HG02943 (cell line): ENCODE results near the gene WSCD2.

Source experiments
- ATAC-seq: cut with Tn5 transposase; IDR thresholded peaks from one replicate; pipeline ENCODE4 v1.9.1; 2021; ENCODE audit warnings: mild to moderate bottlenecking, low read depth, moderate library complexity; ENCODE audit not compliant: unreplicated experiment

Gene WSCD2

DNA sequence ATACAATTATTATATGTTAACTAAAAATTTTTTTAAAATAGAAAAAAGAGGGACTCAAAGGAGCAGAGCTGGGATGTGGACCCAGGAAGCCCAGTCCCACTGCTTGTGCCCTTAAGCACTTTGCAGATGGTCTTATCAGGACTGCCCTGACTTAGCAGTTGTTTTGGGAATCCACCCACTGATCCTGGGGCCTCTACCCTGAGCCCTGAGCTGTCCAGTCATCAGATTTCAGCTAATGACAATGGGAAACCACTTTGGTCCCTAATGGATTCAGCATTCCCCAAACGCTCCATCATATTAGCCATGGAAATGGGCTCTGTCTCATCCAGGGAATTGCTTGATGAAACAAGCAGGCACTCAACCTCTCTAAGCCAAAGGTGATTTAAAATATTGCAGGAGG, 22.5 kb upstream of the WSCD2 start:
- ATAC-seq: no peak

GRCh38 chr12:108107293-108107692, 21.8 kb upstream of the WSCD2 start:
- ATAC-seq: no peak

- no peak for ATAC-seq
Observed at GRCh38 chr12:108109504-108109903, 19.6 kb upstream of the WSCD2 start.

DNA sequence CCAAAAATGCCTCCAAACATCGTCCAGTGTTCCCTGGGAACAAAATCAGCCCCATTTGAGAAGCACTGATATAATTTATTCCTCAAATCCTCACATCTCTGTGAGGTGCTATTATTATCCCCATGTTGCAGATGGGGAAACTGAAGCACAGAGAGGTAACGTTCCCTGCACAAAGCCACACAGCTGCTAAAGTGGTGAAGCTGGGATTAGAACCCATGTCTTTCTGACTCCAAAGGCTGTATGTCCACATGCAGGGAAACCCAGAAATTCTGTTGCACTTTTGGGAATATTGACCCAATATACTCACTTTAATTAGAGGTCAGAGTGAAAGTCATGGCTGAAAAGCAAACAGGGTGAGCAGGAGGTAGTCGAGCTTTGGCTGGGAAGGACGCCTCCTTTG, 19.1 kb upstream of the WSCD2 start:
- ATAC-seq: no peak

- ATAC-seq: no peak
Observed at GRCh38 chr12:108110844-108111243, 18.2 kb upstream of the WSCD2 start.

GRCh38 chr12:108112832-108113556, 16.1 kb upstream of the WSCD2 start:
- no peak for ATAC-seq

DNA sequence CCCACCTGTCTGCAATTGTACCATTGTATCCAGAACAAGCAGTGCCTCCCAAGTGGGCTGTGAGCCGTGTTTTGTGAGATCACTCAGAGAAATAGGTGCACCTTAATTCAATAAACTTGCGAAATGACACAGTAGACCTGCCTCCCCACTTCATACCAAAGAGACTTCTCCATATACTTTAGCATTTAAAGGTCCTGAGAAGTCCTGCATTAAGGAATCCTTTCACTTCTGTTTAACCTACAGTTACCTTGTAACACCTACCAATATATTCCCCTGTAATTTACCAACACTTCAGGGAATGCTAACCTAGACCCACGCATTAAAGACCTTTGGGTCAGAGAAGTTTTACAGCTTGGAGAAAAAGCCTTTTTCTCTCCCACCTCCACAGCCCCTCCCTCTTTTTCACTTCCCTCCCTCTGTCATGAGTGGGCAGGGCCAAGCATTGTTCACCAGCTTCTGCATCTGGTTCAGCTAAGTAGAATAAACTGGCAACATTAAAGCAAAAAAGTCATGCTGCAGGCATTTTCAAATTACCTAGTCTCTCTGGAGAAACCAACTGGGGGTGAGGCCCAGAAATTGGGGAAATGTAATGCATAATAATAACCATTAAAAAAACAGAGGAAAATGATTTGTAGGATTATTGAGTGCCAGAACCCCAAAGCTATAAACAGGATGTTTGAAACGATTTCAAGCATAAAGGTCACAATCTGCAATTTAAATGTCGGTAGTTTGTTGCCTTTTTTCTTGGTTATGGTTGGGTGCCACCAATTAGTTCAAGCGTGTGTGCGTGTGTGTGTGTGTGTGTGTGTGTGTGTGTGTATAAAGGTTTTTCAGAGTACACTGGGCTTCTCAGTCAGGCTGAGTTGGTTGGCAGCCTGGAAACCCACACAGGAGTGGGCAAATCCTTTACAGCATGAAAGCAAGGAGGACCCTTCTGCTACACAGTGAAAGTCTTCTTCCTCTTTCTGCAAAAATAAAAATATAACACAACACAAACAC, 13.7 kb upstream of the WSCD2 start:
- ATAC-seq: no peak

DNA sequence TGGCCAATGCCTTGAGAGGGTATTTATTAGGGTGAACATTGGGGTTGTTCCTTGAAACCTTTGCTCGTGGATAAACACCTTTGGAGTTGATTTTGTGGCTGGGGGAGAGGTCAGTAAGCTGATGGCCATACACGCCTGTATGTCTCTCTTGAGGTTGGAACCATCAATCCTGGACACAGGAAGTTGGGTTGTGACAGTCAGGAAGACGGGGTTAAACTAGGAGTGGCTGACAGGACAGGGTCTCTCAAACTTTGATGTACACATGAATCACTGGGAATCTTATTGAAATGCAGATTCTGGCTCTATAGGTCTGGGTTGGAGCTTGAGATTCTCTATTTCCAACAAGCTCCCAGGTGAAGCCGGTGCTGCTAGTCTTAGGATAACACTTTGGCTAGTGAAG, 12.8 kb upstream of the WSCD2 start:
- ATAC-seq: no peak

GRCh38 chr12:108116699-108117098, 12.4 kb upstream of the WSCD2 start:
- ATAC-seq: no peak

GRCh38 chr12:108117163-108117849, 11.8 kb upstream of the WSCD2 start:
- no peak for ATAC-seq

GRCh38 chr12:108117902-108118301, 11.2 kb upstream of the WSCD2 start:
- ATAC-seq: no peak

DNA sequence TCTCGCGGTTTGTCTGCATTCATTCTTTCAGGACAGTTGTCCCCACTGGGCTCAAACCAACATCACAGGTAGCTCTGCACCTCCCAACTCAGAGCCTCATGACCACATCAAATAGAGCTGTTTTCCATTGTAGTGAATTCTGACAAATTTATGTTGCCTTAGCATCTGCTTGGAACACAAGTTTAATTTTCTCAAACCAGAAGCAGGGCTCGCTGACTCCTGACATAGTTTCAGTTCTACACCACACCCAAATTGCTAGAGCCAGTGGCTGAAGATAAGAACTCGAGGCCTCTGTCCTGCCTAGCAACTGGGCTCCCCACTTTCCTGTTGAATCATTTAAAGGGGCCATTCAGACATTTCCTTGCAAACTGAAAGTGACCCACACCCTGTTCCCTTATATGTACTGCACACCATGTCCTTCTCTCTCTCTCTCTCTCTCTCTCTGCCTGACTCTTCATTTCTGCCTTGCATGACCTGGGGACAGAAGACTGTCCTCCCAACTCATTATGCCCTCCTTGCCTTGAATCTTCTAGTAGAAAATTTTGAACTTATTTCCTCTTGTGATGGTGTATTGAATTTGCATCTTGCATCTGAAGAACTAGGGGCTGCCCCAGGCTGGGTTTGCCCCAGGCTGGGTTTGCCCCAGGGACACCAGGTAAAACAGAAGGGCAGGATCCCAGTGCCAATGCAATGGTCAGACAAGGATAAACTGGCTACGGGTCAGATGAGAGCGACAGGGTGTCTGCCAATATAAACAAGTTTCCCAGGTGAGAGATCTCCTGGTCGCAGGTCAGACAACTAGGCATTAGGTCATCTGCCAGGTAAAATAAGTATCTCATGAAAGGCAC, 9.7 kb upstream of the WSCD2 start:
- no peak for ATAC-seq

DNA sequence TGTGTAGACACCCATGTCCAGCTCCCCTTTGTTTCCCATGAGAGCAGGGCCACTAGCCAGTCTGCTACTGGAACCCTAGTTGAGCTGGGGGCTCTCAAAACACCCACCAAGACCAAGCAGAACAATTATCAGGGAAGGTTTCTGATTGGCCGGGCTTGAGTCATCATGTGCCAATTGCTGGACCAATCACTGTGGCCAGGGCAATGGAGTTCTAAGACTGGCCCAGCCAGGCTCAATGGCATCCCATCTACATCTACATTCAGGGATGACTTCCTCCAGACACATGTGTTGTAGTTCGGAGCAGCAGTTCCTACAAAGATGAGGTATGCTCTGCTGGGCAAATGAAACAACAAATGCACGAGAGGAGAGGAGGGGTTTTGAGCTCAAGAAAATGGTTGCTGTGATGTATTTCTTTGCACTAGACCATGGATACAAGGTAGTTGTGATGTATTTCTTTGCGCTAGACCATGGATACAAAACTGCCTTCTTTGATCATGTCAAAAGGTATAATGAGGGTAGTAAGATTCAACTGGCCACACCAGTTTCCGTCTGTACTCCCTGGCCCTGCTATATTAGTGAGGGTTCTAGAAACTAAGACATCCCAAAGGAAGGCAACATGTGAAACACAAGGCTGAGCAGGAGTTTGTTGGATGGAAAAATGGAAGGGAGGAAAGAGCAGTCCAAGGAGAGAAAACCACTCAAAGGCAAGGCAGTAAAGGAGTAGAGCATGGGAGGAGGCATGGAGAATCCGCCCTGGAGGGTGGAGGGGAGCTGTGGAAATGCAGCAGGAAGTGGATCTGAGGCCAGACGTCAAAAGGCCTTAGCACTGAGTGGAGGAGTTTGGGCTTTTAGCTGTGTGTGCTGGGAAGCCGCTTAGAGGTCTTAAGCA, 8.9 kb upstream of the WSCD2 start:
- no peak for ATAC-seq

- no peak for ATAC-seq
Observed at GRCh38 chr12:108120863-108121165, 8.3 kb upstream of the WSCD2 start.

DNA sequence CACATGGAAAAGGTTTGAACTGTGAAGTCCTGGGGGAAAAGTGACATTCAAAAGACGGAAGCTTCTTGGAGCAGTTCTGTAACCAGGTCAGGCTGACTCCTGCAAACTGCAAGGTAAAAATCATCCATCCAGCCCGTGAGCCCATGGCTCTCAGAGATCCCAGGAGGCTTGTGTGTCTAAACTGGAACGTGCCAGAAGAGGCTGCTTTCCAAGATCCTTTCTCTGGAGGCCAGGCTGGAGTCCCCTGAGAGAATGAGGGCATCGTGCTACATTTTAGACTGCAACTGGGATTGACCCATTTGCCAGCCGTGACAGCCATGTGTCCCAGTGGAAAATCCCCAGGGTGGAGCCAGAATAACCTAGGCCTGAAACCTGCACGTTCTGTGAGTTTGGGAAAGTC, 7.8 kb upstream of the WSCD2 start:
- no peak for ATAC-seq

DNA sequence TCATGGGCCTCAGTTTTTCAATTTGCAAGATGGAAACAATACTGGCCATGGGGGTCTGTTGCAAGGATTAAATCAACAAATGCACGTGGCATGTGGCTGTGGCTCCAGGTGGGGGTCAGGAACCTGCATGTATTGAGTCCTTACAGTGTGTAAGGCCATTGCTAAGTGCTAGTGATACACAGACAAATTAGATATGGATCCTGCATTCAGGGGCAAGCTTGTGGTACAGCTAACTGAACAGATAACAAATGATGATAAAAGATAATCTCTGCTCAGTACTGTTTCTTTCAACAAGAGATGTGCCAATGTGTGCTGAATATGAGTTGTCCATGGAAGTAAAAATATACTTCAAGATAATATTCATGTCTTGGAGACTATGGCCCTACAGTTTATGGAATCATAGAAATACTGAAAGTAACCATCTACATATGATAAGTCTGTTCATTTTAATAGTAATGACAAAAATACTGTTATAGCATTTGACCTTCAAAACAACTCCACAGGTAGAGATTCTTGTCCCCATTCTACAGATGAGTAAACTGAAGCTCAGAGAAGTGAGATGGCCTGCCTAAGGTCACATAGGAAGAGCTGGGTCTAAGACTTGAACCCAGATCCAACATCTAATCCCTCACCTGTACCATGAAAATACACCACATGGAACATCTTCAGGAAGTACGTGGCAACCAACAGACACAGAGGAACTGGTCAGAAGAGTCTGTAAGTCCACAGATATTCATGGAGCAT, 7.2 kb upstream of the WSCD2 start:
- no peak for ATAC-seq

- ATAC-seq: no peak
Observed at GRCh38 chr12:108122644-108123043, 6.4 kb upstream of the WSCD2 start.

- no peak for ATAC-seq
Observed at GRCh38 chr12:108123402-108123801, 5.7 kb upstream of the WSCD2 start.

DNA sequence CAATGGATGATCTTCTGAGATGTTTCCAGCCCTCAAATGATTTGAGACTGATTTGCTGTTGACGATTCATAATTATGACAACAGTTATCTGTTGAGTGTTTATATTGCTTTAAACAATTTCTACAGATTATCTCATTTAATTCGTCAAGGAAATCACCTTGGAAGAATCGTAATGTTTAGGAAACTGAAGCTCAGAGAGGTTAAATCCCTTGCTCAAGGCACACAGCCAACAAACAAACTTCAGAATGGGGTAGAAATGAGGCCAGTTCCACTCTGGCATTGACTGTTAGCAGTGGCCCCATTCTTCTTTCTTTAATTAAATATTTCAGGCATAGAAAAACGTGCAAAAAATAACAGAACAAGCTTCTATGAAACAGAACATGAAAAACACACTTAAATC, 4.0 kb upstream of the WSCD2 start:
- ATAC-seq: no peak
